GM18511 (cell line): ENCODE results near the gene FCGR3B.
"Not testable (repeated sequence)": the region's sequence is repeated elsewhere in the genome, so short reads cannot be mapped to it uniquely, and the experiment has no call there.

Experiments used
- ATAC-seq: cut with Tn5 transposase; IDR thresholded peaks from one replicate; pipeline ENCODE4 v1.9.1; 2021; ENCODE audit warnings: mild to moderate bottlenecking, moderate library complexity; ENCODE audit not compliant: unreplicated experiment

FCGR3B gene

GRCh38 chr1:161639203-161639602 is 8.2 kb upstream of the FCGR3B start:
- not testable (repeated sequence) for ATAC-seq

- ATAC-seq: not testable (repeated sequence)
These were observed 7.4 kb upstream of the FCGR3B start for GRCh38 chr1:161638251-161638993.

GRCh38 chr1:161636976-161637375 is 6.0 kb upstream of the FCGR3B start:
- ATAC-seq: not testable (repeated sequence)

- not testable (repeated sequence) for ATAC-seq
These were observed 5.3 kb upstream of the FCGR3B start for GRCh38 chr1:161636189-161636782.

GRCh38 chr1:161634993-161635392 is 4.0 kb upstream of the FCGR3B start:
- ATAC-seq: not testable (repeated sequence)

GRCh38 chr1:161630128-161630742 is 741 bp downstream of the FCGR3B start:
- not testable (repeated sequence) for ATAC-seq

- not testable (repeated sequence) for ATAC-seq
These were observed 4.4 kb downstream of the FCGR3B start for GRCh38 chr1:161626445-161627146.

- not testable (repeated sequence) for ATAC-seq
These were observed 6.4 kb downstream of the FCGR3B start for GRCh38 chr1:161624605-161625004.

- peak; percentile 52 for ATAC-seq
These were observed 7.5 kb downstream of the FCGR3B start for GRCh38 chr1:161623401-161624051.

GRCh38 chr1:161622054-161622453 is 8.9 kb downstream of the FCGR3B start:
- ATAC-seq: peak; percentile 20

GRCh38 chr1:161621181-161622000 is 9.6 kb downstream of the FCGR3B start:
- ATAC-seq: peak; percentile 52

GRCh38 chr1:161620399-161620798 is 10.6 kb downstream of the FCGR3B start:
- not testable (repeated sequence) for ATAC-seq

- ATAC-seq: not testable (repeated sequence)
These were observed 12.5 kb downstream of the FCGR3B start for GRCh38 chr1:161618517-161618916.

GRCh38 chr1:161616417-161616816 is 14.6 kb downstream of the FCGR3B start:
- not testable (repeated sequence) for ATAC-seq

GRCh38 chr1:161613142-161613514 is 17.8 kb downstream of the FCGR3B start:
- not testable (repeated sequence) for ATAC-seq

- peak; percentile 94 for ATAC-seq
These were observed 18.4 kb downstream of the FCGR3B start for GRCh38 chr1:161612322-161613141.

- peak; percentile 16 for ATAC-seq
These were observed 19.1 kb downstream of the FCGR3B start for GRCh38 chr1:161611866-161612321.

GRCh38 chr1:161610198-161610597 is 20.8 kb downstream of the FCGR3B start:
- not testable (repeated sequence) for ATAC-seq
